HEK293 (cell line): Measurements from ENCODE around the gene CTSH.

Experiments
- GLI4 ChIP-seq: fragments of 450-650 bp; formaldehyde crosslinking; IDR thresholded peaks from 2 replicates; pipeline ENCODE4 v1.5.1; 2016; ENCODE audit warnings: missing biosample characterization, missing genetic modification characterization
- KLF8 ChIP-seq: fragments of 450-650 bp; formaldehyde crosslinking; IDR thresholded peaks from 2 replicates; pipeline ENCODE4 v1.5.1; 2016; ENCODE audit warnings: missing biosample characterization, missing genetic modification characterization
- YY1 ChIP-seq: fragments of 450-650 bp; formaldehyde crosslinking; IDR thresholded peaks from 2 replicates; pipeline ENCODE4 v1.5.1; 2018; ENCODE audit warnings: missing biosample characterization, missing genetic modification characterization
- ZBTB20 ChIP-seq: fragments of 450-650 bp; formaldehyde crosslinking; IDR thresholded peaks from 2 replicates; pipeline ENCODE4 v1.5.1; 2016; ENCODE audit warnings: missing biosample characterization, missing genetic modification characterization
- ZNF621 ChIP-seq: fragments of 450-650 bp; formaldehyde crosslinking; IDR thresholded peaks from 2 replicates; pipeline ENCODE4 v1.5.1; 2017; ENCODE audit warnings: missing biosample characterization, missing genetic modification characterization
- TF ChIP-seq, protein P1 (sequence below): fragments of 450-650 bp; formaldehyde crosslinking; IDR thresholded peaks from 2 replicates; pipeline ENCODE4 v1.5.1; 2016; ENCODE audit warnings: missing biosample characterization, missing genetic modification characterization
- TF ChIP-seq, protein P2 (sequence below): fragments of 450-650 bp; formaldehyde crosslinking; IDR thresholded peaks from 2 replicates; pipeline ENCODE4 v1.5.1; 2016; ENCODE audit warnings: missing biosample characterization, missing genetic modification characterization
- TF ChIP-seq, protein P3 (sequence below): fragments of 450-650 bp; formaldehyde crosslinking; IDR thresholded peaks from 2 replicates; pipeline ENCODE4 v1.5.1; 2016; ENCODE audit warnings: missing biosample characterization, missing genetic modification characterization

DNA sequence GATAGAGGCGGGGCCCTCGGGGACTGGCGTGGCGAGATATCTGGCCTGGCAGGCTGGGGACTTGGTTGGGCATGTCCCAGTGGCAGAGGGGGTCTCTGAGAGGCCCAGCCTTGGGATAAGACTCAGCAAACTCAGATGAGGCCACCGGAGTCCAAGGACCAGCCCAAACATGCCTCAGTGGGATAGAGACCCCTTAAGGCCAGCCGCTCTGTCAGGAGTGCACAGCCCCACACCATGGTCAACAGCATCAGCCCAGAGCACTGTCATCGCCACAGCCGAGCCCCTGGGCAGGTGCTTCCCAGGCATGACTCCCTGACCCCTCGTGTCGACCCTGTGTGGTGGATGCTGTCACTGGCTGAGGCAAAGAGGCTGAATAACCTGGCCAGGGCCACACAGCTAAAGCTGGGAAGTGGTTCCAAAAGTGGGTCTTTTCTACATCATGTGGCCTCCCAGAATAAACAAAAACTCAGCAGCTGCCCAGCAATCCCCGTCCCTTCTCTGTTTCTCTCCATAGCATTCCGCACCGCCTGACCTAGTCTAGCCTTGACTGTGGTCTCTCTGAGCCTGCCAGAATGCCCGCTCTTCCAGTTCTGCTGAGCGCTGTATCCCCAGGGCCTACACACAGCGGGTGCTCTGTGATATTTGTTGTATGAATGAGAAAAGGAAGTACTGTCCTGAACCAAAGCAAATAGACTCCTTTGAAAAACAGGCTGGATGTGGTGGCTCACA lies 15.1 kb downstream of the CTSH start:
- TF ChIP-seq, protein P1, sequence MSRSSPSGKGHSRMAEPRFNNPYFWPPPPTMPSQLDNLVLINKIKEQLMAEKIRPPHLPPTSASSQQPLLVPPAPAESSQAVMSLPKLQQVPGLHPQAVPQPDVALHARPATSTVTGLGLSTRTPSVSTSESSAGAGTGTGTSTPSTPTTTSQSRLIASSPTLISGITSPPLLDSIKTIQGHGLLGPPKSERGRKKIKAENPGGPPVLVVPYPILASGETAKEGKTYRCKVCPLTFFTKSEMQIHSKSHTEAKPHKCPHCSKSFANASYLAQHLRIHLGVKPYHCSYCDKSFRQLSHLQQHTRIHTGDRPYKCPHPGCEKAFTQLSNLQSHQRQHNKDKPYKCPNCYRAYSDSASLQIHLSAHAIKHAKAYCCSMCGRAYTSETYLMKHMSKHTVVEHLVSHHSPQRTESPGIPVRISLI (tag by site-specific recombination): no peak
- TF ChIP-seq, protein P2, sequence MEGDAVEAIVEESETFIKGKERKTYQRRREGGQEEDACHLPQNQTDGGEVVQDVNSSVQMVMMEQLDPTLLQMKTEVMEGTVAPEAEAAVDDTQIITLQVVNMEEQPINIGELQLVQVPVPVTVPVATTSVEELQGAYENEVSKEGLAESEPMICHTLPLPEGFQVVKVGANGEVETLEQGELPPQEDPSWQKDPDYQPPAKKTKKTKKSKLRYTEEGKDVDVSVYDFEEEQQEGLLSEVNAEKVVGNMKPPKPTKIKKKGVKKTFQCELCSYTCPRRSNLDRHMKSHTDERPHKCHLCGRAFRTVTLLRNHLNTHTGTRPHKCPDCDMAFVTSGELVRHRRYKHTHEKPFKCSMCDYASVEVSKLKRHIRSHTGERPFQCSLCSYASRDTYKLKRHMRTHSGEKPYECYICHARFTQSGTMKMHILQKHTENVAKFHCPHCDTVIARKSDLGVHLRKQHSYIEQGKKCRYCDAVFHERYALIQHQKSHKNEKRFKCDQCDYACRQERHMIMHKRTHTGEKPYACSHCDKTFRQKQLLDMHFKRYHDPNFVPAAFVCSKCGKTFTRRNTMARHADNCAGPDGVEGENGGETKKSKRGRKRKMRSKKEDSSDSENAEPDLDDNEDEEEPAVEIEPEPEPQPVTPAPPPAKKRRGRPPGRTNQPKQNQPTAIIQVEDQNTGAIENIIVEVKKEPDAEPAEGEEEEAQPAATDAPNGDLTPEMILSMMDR: no peak
- no peak for TF ChIP-seq ZBTB20 (tag by site-specific recombination)
- no peak for TF ChIP-seq GLI4 (tag by site-specific recombination)
- TF ChIP-seq KLF8: no peak
- no peak for TF ChIP-seq YY1 (tag by site-specific recombination)
- TF ChIP-seq ZNF621 (tag by site-specific recombination): no peak
- TF ChIP-seq, protein P3, sequence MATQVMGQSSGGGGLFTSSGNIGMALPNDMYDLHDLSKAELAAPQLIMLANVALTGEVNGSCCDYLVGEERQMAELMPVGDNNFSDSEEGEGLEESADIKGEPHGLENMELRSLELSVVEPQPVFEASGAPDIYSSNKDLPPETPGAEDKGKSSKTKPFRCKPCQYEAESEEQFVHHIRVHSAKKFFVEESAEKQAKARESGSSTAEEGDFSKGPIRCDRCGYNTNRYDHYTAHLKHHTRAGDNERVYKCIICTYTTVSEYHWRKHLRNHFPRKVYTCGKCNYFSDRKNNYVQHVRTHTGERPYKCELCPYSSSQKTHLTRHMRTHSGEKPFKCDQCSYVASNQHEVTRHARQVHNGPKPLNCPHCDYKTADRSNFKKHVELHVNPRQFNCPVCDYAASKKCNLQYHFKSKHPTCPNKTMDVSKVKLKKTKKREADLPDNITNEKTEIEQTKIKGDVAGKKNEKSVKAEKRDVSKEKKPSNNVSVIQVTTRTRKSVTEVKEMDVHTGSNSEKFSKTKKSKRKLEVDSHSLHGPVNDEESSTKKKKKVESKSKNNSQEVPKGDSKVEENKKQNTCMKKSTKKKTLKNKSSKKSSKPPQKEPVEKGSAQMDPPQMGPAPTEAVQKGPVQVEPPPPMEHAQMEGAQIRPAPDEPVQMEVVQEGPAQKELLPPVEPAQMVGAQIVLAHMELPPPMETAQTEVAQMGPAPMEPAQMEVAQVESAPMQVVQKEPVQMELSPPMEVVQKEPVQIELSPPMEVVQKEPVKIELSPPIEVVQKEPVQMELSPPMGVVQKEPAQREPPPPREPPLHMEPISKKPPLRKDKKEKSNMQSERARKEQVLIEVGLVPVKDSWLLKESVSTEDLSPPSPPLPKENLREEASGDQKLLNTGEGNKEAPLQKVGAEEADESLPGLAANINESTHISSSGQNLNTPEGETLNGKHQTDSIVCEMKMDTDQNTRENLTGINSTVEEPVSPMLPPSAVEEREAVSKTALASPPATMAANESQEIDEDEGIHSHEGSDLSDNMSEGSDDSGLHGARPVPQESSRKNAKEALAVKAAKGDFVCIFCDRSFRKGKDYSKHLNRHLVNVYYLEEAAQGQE: no peak
